Activated CD8-positive, alpha-beta memory T cell treated with anti-CD3 and anti-CD28 coated beads for 4 hours (primary cell): ENCODE results near the gene ZSCAN5C.
"Not testable (repeated sequence)": the region's sequence is repeated elsewhere in the genome, so short reads cannot be mapped to it uniquely, and the experiment has no call there.

ENCODE experiments used
- DNase-seq, 2 donors: peaks; one replicate each; pipeline ENCODE4 v3.0.0-alpha.2; 2020; ENCODE audit warnings: low read depth in 2 of 2

Gene ZSCAN5C, protein sequence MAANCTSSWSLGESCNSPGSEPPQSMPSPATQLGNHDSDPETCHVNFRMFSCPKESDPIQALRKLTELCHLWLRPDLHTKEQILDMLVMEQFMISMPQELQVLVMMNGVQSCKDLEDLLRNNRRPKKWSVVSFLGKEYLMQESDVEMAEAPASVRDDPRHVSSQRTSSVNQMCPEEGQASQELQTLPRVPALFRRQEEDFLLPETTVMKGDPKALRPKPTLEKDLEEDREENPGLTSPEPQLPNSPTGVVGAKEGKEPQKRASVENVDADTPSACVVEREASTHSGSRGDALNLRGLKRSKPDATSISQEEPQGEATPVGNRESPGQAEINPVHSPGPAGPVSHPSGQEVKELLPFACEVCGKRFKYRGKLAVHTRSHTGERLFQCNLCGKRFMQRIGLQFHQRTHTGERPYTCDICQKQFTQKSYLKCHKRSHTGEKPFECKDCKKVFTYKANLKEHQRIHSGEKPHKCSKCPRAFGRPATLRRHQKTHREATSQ

DNA sequence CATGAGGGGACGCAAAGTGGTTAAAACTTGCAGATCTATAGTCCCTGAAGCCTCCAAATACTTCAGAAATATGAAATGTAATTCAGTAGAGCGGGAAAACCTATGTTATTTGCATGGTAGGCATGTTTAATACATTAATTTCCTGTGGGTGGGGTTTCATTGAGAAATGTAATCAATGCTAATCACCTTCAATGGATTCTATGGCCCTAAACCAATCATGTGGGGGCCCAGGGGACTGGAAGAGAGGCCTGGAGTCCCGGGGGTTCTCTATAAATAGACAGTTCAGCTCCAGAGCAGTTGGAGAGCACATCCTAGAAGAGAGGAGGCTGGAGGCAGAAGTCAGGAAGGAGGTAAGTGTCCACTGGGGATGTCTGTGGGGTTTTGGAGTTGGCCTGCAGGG, at the start of gene ZSCAN5C:
TSS of gene ZSCAN5C (plus strand) at position 301 of the 400 bp plus-strand sequence. CDS start 3,641 bp downstream, outside the sequence.
- no peak for DNase-seq

DNA sequence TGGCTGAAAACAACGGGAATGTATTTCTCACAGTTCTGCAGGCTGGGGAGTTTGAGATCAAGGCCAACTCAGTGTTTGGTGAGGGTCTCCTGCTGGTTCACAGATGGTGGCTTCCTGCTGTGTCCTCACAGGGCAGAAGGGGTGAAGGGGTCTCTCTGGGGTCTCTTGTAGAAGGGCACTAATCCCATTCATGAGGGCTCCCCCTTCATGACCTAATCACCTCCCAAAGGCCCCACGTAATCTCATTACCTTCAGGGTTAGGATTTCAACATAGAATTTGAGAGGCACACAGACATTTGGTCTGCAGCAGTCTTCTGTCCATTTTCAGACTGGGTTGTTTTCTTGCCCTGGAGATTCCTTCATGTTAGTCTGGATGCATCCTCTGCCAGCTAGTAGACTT, 49.4 kb upstream of the ZSCAN5C start:
- DNase-seq, result no peak

DNA sequence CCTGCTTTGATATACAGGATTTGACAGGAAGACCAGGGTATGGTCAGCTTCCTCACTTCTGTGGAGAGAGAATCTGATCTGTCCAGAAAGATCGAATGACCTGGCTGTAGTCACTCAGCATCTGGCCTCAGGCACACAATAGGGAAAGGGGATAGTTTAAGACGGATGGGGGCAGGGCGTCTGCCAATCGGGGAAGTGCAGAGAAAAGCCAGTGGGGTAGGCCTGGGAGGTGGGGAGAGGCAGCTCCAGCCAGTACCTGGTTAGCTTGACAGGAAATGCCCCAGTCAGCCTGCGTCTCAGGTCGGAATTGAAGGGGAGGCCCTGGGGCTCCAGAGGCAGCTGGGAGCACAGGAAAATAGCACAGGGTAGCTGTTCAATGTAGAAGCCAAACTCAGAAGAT, 48.6 kb upstream of the ZSCAN5C start:
- DNase-seq, result no peak

DNA sequence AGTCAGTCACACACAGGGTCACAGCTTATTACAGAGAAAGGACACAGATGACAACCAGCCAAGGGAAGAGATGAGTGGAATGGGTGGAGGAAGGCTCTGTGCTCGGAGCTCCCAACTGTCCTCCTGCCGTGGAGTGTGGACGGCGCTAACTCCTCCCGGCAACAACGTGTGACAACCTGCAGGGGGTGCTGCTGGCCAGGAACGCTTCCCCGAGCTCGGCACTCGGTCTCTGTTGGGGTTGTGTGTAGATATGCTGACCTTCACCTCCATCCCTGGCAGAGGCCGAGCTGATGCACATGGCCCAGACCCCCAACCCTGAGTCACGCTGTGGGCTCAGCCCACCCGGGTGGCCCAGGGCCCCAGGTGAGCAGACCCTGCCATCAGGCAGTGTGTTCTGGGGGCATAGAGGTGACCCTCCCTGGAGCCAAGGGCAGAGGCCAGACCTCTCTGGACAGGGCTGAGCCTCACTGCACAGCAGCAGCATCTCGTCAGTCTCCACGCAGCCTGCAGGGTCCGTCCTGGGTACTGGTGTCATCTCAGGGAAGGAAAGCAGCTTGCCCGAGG, 46.9 kb upstream of the ZSCAN5C start:
- DNase-seq, result no peak

DNA sequence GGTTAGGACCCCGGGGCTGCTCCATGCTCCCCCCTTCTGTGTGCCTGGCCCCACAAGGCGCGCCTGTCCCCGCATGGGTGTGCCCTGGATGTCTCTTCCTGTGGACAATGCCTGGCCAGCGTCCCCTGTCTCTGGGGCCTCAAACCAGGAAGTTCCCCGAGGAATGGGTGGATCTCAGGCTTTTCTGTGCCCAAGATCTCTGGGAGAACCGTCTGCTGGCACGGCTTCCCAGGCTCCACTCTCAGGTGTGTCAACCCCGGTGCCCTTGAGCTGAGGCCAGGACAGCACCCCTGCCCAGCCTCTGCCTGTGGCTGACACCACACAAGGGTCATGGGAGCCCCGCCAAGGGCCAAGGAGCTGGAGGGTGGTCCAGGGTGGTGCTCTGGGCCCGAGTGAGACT, 45.3 kb upstream of the ZSCAN5C start:
- no peak for DNase-seq

DNA sequence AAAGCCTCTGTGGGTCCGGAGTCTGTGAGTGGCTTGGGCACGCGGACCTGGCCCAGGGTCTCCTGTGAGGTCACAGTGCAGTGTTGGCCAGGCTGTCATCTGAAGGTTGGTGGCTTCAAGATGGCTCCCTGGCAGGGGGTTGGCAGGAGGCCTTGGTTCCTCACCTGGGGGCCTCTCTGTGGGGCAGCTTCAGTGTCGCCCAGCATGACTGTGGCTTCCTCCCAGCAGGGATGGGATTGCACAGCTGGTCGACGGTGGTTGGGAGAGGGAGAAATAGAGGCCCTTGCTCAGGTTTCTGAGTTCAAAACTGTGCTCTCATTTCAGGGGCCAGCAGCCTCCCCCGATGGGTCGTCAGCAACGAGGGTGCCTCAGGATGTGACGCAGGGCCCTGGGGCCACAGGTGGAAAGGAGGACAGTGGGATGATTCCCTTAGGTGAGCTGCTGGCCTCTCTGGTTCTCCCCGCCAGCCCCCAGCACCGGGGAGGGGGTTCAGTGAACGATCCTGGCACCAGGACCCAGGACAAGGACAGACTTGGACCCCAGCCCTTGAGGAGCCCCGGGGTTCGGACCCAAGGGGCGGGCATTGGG, 43.8 kb upstream of the ZSCAN5C start:
- no peak for DNase-seq

DNA sequence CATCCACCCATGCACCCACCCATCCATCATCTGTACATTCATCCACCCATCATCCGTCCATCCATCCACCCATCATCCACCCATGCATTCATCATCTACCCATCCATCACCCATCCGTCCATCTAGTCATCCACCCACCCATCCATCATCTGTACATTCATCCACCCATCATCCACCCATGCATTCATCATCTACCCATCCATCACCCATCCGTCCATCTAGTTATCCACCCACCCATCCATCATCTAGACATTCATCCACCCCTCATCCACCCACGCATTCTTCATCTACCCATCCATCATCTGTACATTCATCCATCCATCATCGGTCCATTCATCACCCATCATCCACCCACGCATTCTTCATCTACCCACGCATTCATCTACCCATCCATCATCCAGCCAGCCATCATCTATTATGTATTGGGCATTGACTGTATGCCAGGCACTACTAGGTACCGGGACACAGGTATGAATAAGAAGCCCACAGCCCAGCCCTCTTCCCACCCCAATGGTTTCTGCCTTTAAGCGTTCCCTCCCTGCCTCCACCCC, 43.0 kb upstream of the ZSCAN5C start:
- DNase-seq, result no peak

DNA sequence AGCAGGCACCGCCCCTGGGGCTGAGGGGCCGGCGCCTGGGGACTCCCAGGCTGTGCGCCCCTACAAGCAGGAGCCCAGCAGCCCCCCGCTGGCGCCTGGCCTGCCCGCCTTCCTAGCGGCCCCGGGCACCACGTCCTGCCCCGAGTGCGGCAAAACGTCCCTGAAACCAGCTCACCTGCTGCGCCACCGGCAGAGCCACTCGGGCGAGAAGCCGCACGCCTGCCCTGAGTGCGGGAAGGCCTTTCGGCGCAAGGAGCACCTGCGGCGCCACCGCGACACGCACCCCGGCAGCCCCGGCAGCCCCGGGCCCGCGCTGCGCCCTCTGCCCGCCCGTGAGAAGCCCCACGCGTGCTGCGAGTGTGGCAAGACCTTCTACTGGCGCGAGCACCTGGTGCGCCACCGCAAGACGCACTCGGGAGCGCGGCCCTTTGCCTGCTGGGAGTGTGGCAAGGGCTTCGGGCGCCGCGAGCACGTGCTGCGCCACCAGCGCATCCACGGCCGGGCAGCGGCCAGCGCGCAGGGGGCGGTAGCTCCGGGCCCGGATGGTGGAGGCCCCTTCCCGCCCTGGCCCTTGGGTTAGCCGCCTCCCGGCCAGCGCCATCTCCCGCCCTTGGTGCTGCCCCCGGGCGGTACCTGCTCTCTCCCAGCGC, 42.3 kb upstream of the ZSCAN5C start:
- DNase-seq, result no peak

DNA sequence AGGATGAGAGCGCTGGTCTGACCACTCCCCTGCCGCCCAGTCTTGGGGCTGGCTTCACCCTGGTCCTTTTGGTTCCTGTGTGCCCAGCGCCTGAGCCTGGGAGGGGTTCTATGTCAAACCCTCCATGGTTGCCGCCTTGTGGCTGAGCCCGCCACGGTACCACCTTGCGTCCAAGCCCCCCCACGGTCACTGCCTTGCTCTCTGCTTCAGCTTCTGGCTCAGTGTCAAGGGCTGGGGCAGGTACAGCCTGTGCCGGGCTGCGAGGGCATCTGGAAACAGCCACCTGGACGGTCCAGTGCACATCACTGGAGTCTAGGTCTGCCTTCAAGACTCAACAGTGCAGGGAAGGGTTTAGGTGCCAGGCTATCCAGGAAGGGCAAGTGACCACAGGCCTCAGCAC, 40.5 kb upstream of the ZSCAN5C start:
- DNase-seq, result no peak

DNA sequence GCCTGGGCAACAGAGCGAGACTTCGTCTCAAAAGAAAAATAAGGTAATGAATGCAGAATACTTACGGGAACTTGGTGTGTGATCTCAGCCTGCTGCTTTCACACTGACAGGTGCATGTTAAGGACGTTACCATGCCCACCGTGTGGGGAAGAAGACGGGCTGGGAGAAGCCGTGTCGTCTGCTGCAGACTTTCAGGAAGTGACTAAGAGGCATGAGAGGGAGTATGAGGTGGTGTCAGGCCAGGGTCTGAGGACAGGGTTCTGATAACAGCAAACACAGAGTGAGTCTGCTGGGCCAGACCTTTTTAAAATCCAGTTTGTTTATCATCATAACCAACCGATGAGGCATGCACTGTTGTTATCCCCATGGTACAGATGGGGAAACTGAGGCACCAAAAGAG, 39.8 kb upstream of the ZSCAN5C start:
- DNase-seq, result no peak

DNA sequence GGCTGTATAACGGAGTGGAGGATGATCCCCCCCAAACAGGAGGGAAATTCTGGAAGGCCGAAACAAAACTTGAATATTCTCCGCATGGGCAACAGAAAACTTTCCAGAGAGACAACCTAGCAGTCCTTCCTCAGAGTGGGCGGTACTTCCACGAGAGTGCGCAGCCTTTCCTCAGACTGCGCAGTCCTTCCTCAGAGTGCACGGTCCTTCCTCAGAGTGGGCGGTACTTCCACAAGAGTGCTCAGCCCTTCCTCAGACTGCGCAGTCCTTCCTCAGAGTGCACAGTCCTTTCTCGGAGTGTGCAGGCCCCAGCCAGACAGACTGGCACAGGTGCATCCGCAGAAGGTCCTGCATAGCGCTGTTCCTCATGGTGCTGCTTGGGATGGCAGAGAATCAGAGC, 39.0 kb upstream of the ZSCAN5C start:
- no peak for DNase-seq

DNA sequence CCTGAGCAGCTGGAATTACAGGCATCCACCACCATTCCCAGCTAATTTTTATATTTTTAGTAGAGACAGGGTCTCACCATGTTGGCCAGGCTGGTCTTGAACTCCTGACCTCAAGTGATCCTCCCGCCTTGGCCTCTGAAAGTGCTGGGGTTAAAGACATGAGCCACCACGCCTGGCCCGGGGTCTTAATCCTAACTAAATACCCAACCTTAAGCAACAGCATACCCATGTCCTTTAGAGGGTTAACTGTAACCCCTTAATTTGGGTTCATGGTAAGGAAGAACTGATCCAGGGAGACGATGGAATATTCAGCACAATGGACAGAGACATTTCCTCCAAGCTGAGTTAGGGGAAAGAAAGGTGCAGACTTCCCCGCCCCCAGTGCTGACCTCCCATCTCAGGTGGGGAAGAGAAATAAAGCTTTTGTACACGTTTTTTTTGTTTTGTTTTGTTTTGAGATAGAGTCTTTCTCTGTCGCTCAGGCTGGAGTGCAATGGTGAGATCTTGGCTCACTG, 35.0 kb upstream of the ZSCAN5C start:
- no peak for DNase-seq

DNA sequence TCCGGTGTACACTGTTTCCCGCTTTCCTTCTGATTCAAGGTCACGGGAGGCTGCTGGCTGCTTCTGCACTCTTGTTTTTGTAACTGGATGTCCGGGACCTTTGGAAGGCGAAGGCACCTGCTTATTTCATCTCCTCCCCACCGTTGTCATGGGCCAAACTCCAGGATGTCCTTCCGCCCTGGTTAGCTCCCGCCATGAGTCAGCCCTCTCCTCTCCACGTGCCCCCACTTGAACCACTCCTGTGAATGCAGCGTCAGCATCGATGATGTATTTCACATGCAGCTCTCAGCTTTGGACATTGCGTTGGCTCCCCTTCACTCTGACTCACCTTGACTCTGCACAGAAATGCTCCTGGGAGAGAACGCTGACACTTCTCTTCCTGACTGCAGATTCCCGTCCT, 31.8 kb upstream of the ZSCAN5C start:
- no peak for DNase-seq

DNA sequence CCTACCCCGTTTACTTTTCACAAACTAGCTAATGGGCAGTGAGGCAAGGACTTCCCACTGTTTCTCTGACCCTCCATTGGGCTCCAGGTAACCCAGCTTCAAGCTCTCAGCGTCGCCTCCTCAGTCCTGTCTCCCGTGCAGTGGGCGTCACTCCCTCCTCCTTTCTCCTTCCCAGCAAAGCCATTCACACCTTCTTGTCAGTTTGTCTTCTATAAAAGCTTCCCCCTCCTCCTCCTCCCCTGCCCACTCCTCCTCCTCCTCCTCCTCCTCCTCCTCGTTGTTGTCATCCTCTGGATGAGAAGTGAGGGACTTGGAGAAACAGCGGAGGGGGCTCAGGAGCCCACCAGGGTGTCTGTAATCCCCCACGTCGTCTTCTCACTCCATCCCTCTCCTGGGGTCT, 28.0 kb upstream of the ZSCAN5C start:
- DNase-seq, result no peak

DNA sequence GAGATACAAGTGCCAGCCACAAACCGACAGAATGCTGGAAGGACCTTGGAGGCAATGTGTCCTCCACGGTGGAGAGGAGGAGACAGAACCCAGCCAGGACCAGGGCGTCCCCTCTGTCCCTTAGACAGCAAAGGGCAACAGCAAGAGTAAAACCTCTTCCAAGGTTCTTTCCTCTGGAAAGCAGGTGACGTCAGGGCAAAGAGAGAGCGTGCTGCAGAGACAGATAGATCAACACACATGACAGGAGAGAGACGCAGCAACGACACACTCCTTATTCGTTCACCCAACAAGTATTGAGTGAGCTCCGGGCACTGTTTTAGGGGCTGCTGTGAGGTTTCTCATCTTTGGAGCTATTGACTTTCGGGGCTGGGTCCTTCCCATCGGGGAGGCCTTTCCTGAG, 27.5 kb upstream of the ZSCAN5C start:
- no peak for DNase-seq

DNA sequence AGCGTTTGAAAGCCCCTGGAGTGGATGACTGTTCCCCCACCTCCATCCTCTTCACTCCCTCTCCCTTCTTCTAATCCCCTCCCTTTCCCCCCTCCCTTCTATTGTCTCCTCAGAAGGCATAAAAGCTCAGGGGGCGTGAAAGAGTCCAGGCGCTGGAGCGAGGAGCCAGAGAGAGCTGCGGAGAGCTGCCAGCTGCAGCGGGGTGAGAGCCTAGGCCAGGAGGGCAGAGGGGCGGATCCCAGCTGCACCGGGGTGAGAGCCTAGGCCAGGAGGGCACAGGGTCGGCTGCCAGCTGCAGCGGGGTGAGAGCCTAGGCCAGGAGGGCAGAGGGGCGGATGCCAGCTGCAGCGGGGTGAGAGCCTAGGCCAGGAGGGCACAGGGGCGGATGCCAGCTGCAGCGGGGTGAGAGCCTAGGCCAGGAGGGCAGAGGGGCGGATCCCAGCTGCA, 26.2 kb upstream of the ZSCAN5C start, which contains the start of gene GALP:
TSS of gene GALP (plus strand) at position 148 of the 447 bp plus-strand sequence. CDS start 1,101 bp downstream, outside the sequence.
- not testable (repeated sequence) for DNase-seq

DNA sequence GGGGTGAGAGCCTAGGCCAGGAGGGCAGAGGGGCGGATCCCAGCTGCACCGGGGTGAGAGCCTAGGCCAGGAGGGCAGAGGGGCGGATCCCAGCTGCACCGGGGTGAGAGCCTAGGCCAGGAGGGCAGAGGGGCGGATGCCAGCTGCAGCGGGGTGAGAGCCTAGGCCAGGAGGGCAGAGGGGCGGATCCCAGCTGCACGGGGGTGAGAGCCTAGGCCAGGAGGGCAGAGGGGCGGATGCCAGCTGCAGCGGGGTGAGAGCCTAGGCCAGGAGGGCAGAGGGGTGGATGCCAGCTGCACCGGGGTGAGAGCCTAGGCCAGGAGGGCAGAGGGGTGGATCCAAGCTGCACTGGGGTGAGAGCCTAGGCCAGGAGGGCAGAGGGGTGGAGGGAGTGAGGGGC, 25.8 kb upstream of the ZSCAN5C start:
- not testable (repeated sequence) for DNase-seq

DNA sequence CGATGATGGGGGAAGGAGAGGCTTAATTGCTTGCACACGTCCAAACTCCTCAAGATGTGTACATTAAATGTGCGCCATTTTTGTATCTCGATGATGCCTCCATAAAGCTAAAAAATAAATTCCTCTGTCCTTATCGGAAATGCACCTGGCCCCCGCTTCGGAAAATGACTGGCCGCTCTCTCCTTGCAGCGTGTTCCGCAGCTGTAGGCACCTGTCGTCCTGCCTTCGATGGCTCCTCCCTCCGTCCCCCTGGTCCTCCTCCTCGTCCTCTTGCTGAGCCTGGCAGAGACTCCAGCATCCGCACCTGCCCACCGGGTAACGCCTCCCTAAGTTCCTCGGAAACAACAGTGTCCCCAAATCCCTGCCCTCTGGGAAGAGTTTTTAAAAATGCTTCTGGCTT, 25.2 kb upstream of the ZSCAN5C start:
- no peak for DNase-seq

DNA sequence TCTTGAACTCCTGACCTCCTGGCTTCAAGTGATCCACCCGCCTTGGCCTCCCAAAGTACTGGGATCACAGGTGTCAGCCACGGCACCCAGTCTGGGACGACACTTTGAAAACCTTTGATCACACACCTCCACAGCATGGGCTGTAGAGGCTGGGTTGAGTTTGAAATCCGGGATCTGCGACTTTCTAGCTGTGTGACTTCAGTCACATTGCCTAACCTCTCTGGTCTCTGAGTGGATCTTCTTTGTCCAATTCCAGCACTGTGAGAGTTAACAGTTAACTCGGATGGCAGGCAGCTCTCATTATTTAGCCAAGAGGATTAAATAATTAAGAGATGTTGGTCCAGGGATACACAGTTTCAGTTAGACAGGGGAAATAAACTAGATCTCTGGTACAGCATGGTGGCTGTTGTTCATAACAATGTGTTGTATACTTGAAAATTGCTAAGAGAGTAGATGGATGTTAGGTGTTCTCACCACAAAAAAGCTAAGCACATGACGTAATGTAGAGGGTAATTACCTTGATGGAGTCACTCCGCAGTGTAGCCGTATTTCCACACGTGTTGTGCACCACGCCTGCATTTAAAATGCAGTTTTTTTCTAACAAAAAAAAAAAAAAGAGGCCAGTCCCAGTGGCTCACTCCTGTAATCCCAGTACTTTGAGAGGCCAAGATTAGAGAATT, 24.4 kb upstream of the ZSCAN5C start:
- DNase-seq, result no peak

DNA sequence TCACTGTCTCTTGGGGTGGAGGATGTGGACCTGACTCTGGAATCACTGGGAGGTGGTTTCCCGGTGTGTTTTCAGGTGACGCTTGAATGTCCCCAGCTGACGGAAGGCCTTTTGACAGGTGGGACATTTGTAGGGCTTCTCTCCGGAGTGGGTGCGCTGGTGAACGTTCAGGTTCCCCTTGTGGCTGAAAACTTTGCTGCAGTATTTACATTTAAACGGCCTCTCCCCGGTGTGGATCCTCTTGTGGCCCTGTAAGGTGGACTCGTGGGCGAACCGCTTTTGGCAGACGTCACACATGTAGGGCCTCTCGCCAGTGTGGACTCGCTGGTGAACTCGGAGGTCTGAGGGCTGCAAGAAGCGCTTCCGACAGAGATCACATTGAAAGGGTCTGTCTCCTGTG, 12.3 kb upstream of the ZSCAN5C start:
- DNase-seq, result no peak

DNA sequence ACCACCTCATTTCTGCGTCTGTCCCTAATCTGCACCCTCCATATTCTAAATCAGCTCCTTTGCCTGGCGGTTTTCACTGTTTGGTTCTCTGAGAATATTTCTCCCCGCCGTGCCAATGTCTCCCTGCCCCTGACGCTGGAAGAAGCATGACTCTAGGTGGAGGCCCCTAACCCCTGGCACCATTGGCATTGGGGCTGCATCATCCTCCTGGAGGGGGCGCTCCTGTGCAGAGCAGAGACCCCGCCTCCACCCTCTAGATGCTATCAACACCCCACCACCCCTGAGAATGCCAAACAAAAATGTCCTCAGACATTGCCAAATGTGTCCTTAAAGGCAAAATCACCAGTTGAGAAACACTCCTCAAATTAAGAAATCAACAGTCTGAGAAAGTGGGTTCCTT, 11.0 kb upstream of the ZSCAN5C start:
- no peak for DNase-seq
